Endothelial cell (in vitro differentiated cells): ENCODE measurements around the gene GSK3B. TPM values are rescaled to one million over a fixed set of nuclear protein-coding genes. Genes with fewer than 3 reads are reported as not detected.
A peak's percentile ranks its signal among the peaks of the same experiment; 100 is the strongest.

ENCODE experiments used
- DNase-seq: peaks from one replicate; pipeline ENCODE4 v3.0.0; 2021; ENCODE audit warnings: low spot score
- H3K27ac Mint-ChIP-seq: one replicate; pipeline ENCODE4 v1.8.0; 2021; ENCODE audit warnings: mixed read lengths, inconsistent platforms; ENCODE audit not compliant: unreplicated experiment
- H3K27me3 Mint-ChIP-seq: one replicate; pipeline ENCODE4 v1.8.0; 2021; ENCODE audit warnings: mild to moderate bottlenecking, moderate library complexity, mixed read lengths, inconsistent platforms; ENCODE audit not compliant: unreplicated experiment
- H3K36me3 Mint-ChIP-seq: one replicate; pipeline ENCODE4 v1.8.0; 2021; ENCODE audit warnings: mild to moderate bottlenecking, low read depth, mixed read lengths, inconsistent platforms; ENCODE audit not compliant: unreplicated experiment
- H3K4me1 Mint-ChIP-seq: one replicate; pipeline ENCODE4 v1.8.0; 2021; ENCODE audit warnings: mild to moderate bottlenecking, mixed read lengths, inconsistent platforms; ENCODE audit not compliant: unreplicated experiment
- H3K4me3 Mint-ChIP-seq: one replicate; pipeline ENCODE4 v1.8.0; 2021; ENCODE audit warnings: mild to moderate bottlenecking, mixed read lengths, inconsistent platforms; ENCODE audit not compliant: unreplicated experiment
- H3K9me3 Mint-ChIP-seq: one replicate; pipeline ENCODE4 v1.8.0; 2021; ENCODE audit warnings: mixed read lengths, inconsistent platforms; ENCODE audit not compliant: unreplicated experiment
- long read RNA-seq: library from polyadenylated mRNA; unstranded; transcript quantifications from one replicate; pipeline ENCODE4 v2.0.0, GENCODE V29; 2020; ENCODE audit not compliant: unreplicated experiment
- total RNA-seq: library from RNA; stranded (reverse); fragmentation: NEBNext Ultra II Directional; extraction: Animal tissue kit (Norgen Biotek cat#: 25700); gene quantifications from one replicate; pipeline ENCODE4 v1.2.1, GENCODE V29; 2021; ENCODE audit not compliant: unreplicated experiment
- TF ChIP-seq, protein P1 (sequence below): fragments of 200-600 bp; sonication (generic); IDR thresholded peaks from one replicate; pipeline ENCODE4 v1.5.0; 2021; ENCODE audit warnings: antibody characterized with exemption; ENCODE audit not compliant: unreplicated experiment

Gene GSK3B
- total RNA-seq, result 78.6 TPM
- long read RNA-seq, full-length matches to known transcripts, result 3 of 7 reads
- long read RNA-seq, partial matches to known transcripts, result 3 of 7 reads
- long read RNA-seq, other reads (novel, unspliced or antisense), result 1 of 7 reads

DNA sequence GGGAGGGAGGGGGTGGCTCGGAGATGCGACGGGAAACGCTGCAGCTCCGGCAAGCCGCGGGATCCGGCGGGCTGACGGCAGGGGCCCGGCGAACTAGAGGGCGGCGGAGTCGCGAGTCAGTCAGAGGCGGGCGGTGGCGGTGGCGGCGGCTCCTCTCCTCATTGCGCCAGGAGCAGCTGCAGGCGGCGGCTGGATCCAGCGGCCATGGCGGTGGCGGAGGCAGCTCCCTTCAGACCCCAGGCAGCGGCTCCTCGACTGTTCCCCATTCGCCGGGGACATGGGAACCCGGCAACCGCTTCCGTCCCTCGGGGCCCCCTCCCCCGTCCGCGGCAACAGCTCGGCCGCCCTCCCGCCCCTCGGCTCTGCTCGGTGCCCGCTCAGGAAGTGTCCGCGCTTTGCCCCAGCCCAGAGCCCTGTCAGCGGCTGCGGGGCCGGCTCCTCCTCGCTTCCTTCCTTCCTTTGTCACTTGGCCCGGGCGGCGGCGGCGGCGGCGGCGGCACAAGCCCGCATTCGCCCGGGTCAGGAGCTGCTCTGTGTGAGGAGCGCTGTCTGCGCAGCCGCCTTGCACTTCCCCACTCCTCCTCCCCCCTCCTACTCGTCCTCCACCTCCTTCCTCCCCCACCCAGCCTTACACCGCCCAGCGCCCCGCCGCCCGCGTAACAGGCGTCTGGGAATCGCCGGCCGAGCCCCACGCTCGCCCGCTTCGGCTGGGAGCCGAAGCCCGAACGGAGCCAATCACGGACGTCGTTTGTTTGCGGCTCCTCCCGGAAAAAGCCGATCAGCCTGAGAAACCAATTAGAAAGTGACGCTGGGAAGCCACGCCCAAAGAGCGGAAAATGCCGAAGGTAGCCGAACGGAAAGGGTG, at the start of gene GSK3B:
Gene GSK3B, minus strand, starts transcription at position 537 of the 865 bp plus-strand sequence. CDS start 1,013 bp downstream, outside the sequence.
- peaks cover 16% of the 10 kb centered on the region for H3K27me3 Mint-ChIP-seq
- H3K4me3 Mint-ChIP-seq, result no peak within 1 kb of the TSS
- DNase-seq, result peak; percentile 97
- peaks cover 7% of the 10 kb centered on the region for H3K36me3 Mint-ChIP-seq
- no peaks in the 10 kb centered on the region for H3K9me3 Mint-ChIP-seq
- H3K4me1 Mint-ChIP-seq, result peaks cover 20% of the 10 kb centered on the region
- H3K27ac Mint-ChIP-seq, result peak within 1 kb of the TSS; percentile 100
- TF ChIP-seq, protein P1, sequence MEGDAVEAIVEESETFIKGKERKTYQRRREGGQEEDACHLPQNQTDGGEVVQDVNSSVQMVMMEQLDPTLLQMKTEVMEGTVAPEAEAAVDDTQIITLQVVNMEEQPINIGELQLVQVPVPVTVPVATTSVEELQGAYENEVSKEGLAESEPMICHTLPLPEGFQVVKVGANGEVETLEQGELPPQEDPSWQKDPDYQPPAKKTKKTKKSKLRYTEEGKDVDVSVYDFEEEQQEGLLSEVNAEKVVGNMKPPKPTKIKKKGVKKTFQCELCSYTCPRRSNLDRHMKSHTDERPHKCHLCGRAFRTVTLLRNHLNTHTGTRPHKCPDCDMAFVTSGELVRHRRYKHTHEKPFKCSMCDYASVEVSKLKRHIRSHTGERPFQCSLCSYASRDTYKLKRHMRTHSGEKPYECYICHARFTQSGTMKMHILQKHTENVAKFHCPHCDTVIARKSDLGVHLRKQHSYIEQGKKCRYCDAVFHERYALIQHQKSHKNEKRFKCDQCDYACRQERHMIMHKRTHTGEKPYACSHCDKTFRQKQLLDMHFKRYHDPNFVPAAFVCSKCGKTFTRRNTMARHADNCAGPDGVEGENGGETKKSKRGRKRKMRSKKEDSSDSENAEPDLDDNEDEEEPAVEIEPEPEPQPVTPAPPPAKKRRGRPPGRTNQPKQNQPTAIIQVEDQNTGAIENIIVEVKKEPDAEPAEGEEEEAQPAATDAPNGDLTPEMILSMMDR, result no peak

DNA sequence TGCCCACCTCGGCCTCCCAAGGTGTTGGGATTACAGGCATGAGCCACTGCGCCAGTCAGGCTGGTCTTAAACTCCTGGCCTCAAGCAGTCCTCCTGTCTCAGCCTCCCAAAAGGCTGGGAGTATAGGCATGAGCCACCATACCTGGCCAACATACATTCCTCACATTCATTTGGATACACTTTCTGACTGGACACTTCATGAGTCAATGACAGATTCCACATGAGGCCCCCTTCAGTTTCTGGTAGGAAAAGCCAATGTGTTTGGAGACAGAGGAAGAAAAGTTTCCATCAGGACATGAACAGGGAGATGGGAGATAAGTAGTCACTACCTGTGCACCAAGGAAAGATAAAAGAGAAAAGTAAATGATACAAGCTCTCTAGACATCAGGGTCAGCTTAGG, 49.4 kb upstream of the GSK3B start:
- peaks cover 4% of the 10 kb centered on the region for H3K27me3 Mint-ChIP-seq
- DNase-seq, result no peak
- TF ChIP-seq, protein P1, result no peak
- H3K4me1 Mint-ChIP-seq, result peaks cover 19% of the 10 kb centered on the region
- H3K27ac Mint-ChIP-seq, result no peak overlapping the region
- H3K36me3 Mint-ChIP-seq, result no peaks in the 10 kb centered on the region
- H3K9me3 Mint-ChIP-seq, result no peaks in the 10 kb centered on the region
- H3K4me3 Mint-ChIP-seq, result no peak overlapping the region

DNA sequence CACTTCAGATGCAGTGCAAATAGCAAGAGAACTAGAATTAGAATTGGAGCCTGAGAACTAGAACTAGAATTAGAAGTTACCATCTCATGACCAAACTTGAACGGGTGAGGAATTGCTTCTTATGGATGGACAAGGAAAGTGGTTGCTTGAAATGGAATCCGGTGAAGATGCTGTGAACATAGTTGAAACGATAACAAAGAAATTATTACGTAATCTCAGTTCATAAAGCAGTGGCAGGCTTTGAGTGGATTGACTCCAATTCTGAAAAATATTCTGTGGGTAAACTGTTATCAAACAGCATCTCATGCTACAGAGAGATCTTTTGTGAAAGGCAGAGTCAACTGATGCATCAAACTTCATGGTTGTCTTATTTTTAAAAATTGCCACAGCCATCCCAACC, 48.0 kb upstream of the GSK3B start:
- Mint-ChIP-seq H3K27me3 (peaks cover 2% of the 10 kb centered on the region), H3K36me3 (no peaks in the 10 kb centered on the region), H3K9me3 (no peaks in the 10 kb centered on the region), H3K4me1 (peaks cover 7% of the 10 kb centered on the region), H3K27ac (no peak overlapping the region), H3K4me3 (no peak overlapping the region)
- TF ChIP-seq, protein P1, result no peak
- no peak for DNase-seq

DNA sequence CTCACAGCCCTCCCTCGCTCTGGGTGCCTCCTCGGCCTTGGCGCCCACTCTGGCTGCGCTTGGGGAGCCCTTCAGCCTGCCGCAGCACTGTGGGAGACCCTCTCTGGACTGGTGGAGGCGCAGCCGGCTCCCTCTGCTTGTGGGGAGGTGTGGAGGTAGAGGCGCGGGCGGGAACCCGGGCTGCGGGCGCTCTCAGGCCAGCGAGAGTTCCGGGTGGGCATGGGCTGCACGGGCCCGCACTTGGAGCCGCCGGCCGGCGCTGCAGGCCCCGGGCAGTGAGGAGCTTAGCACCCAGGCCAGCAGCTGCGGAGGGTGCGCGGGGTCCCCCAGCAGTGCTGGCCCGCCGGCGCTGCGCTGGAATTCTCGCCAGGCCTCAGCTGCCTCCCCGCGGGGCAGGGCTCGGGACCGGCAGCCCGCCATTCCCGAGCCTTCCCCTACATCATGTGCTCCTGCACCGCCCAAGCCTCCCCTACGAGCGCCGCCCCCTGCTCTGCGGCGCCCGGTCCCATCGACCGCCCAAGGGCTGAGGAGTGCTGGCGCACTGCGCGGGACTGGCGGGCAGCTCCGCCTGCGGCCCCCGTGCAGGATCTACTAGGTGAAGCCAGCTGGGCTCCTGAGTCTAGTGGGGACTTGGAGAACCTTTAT, 46.0 kb upstream of the GSK3B start:
- Mint-ChIP-seq H3K4me3 (no peak overlapping the region), H3K36me3 (no peaks in the 10 kb centered on the region), H3K4me1 (no peaks in the 10 kb centered on the region), H3K9me3 (no peaks in the 10 kb centered on the region), H3K27me3 (peaks cover 1% of the 10 kb centered on the region), H3K27ac (no peak overlapping the region)
- no peak for DNase-seq
- TF ChIP-seq, protein P1, result no peak
